Uterus (tissue), 2 donors: ENCODE results near the gene NCOA3.

Experiments
- CTCF ChIP-seq, 4 experiments: fragments of 200-600 bp in 2 of 4; fragments of 450-650 bp in 2 of 4; sonication (generic) in 2 of 4; IDR thresholded peaks; one replicate each; pipeline ENCODE4 v1.5.1; 2016 to 2019; ENCODE audit warnings: antibody characterized with exemption in 4 of 4, mild to moderate bottlenecking in 2 of 4, moderate library complexity in 1 of 4
- POLR2A ChIP-seq, 2 donors: fragments of 450-650 bp; IDR thresholded peaks; one replicate each; pipeline ENCODE4 v1.6.1; 2016; ENCODE audit warnings: antibody characterized with exemption in 2 of 2, mild to moderate bottlenecking in 1 of 2, moderate library complexity in 1 of 2

- TF ChIP-seq CTCF (IDR thresholded peaks at IDR 0.05) (no peak), POLR2A (IDR thresholded peaks at IDR 0.05) (no peak)
Measured at GRCh38 chr20:47672166-47672565, 170.5 kb downstream of the NCOA3 start.
